ENCODE data around the gene ARHGAP6. TPM values are rescaled to one million over a fixed set of nuclear protein-coding genes. Genes with fewer than 3 reads are reported as not detected.

The ARHGAP6 gene
- polyA plus RNA-seq, 4 donors = 1.1 to 3.5 (median 3.3) TPM; not detected in 1

DNA sequence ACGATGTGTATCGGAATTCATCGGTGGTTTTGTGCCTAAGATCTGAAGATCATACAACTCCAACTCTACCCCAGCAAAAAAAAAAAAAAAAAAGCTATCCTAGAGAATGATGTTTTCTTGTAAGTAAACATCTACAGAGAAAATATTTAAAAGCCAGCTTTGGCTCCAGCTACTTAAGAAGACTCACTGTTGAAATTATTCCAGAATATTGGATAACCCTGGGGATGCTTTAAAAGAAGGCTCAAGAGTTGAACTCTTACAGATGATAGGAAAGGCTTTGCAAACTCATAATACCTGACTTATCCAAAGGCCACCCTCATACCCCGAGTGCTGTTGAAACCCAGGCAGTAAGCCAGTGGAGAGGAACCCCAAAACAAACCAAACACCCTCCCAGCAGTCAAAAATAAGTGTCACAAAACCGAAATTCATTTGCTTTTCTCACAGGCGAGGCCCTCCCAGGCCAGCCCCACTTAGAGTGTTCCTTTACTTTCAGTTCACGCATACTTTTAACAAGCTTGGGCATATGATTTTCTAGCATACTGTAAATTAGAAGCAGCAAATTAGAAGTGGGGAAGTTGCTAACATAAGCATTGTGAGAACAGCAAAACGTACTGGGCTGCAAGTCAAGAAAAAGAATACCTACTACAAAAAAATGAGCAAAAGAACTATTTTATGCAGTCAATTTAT, 375.2 kb downstream of the ARHGAP6 start:
- no peaks in the 10 kb centered on the region for H3K36me3 ChIP-seq (ENCODE audit: control insufficient read depth in 3 of 3, insufficient read depth in 2 of 3, low read depth in 1 of 3, low read length in 3 of 3)
- H3K4me3 ChIP-seq (ENCODE audit: low read depth in 1 of 3, low read length in 3 of 3) = no peak overlapping the region
- H3K27ac ChIP-seq (ENCODE audit: low read depth in 1 of 3, low read length in 2 of 3) = no peak overlapping the region
- H3K4me1 ChIP-seq (ENCODE audit: control insufficient read depth in 3 of 3, insufficient read depth in 2 of 3, low read depth in 1 of 3, low read length in 2 of 3) = no peaks in the 10 kb centered on the region
- WGBS, 3 donors = 62 to 73% (median 65%) methylated on average over 8 of the region's 8 CpGs
- no peaks in the 10 kb centered on the region for H3K27me3 ChIP-seq (ENCODE audit: control insufficient read depth in 3 of 3, insufficient read depth in 3 of 3, low read length in 3 of 3)
- FAIRE-seq (no peak), DNase-seq (no peak)
- H3K9me3 ChIP-seq (ENCODE audit: control insufficient read depth in 2 of 2, insufficient read depth in 1 of 2, low read depth in 1 of 2, low read length in 1 of 2) = no peaks in the 10 kb centered on the region

- no peaks in the 10 kb centered on the region for H3K9me3 ChIP-seq (ENCODE audit: control insufficient read depth in 2 of 2, insufficient read depth in 1 of 2, low read depth in 1 of 2, low read length in 1 of 2)
- no peaks in the 10 kb centered on the region for H3K36me3 ChIP-seq (ENCODE audit: control insufficient read depth in 3 of 3, insufficient read depth in 2 of 3, low read depth in 1 of 3, low read length in 3 of 3)
- no peaks in the 10 kb centered on the region for H3K4me1 ChIP-seq (ENCODE audit: control insufficient read depth in 3 of 3, insufficient read depth in 2 of 3, low read depth in 1 of 3, low read length in 2 of 3)
- no peak overlapping the region for H3K4me3 ChIP-seq (ENCODE audit: low read depth in 1 of 3, low read length in 3 of 3)
- DNase-seq (no peak), FAIRE-seq (no peak)
- WGBS, 3 donors = 50 to 74% (median 71%) methylated on average over 1 of the region's 1 CpG
- H3K27me3 ChIP-seq (ENCODE audit: control insufficient read depth in 3 of 3, insufficient read depth in 3 of 3, low read length in 3 of 3) = no peaks in the 10 kb centered on the region
- H3K27ac ChIP-seq (ENCODE audit: low read depth in 1 of 3, low read length in 2 of 3) = no peak overlapping the region
These were observed 378.2 kb downstream of the ARHGAP6 start for GRCh38 chrX:11287505-11287904.

DNA sequence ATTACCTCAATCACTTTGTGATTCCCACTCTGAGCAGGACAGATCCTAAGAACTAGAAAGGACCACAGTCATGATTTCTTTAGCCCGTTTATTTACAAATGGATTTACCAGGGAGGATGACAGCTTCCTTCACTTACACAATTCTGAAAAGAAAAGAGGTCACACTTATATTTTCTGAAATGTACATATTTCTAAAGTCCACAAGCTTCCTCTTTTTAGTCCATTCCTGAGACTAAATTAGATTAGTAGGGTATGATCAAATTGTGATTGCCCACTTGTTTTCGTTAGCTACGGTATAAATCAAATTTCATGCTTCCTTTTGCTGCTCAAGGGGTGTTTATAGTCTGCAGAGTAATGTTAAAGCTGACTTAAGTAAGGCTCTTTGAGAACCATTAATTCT, 380.1 kb downstream of the ARHGAP6 start:
- no peaks in the 10 kb centered on the region for H3K36me3 ChIP-seq (ENCODE audit: control insufficient read depth in 3 of 3, insufficient read depth in 2 of 3, low read depth in 1 of 3, low read length in 3 of 3)
- FAIRE-seq (no peak), DNase-seq (no peak)
- H3K4me1 ChIP-seq (ENCODE audit: control insufficient read depth in 3 of 3, insufficient read depth in 2 of 3, low read depth in 1 of 3, low read length in 2 of 3) = no peaks in the 10 kb centered on the region
- H3K4me3 ChIP-seq (ENCODE audit: low read depth in 1 of 3, low read length in 3 of 3) = no peak overlapping the region
- H3K27ac ChIP-seq (ENCODE audit: low read depth in 1 of 3, low read length in 2 of 3) = no peak overlapping the region
- H3K9me3 ChIP-seq (ENCODE audit: control insufficient read depth in 2 of 2, insufficient read depth in 1 of 2, low read depth in 1 of 2, low read length in 1 of 2) = no peaks in the 10 kb centered on the region
- H3K27me3 ChIP-seq (ENCODE audit: control insufficient read depth in 3 of 3, insufficient read depth in 3 of 3, low read length in 3 of 3) = no peaks in the 10 kb centered on the region
- 64 to 84% (median 77%) methylated on average over 3 of the region's 3 CpGs for WGBS, 3 donors

- FAIRE-seq = no peak
- H3K4me1 ChIP-seq (ENCODE audit: control insufficient read depth in 3 of 3, insufficient read depth in 2 of 3, low read depth in 1 of 3, low read length in 2 of 3) = no peaks in the 10 kb centered on the region
These were observed 383.7 kb downstream of the ARHGAP6 start for GRCh38 chrX:11282043-11282442.

DNA sequence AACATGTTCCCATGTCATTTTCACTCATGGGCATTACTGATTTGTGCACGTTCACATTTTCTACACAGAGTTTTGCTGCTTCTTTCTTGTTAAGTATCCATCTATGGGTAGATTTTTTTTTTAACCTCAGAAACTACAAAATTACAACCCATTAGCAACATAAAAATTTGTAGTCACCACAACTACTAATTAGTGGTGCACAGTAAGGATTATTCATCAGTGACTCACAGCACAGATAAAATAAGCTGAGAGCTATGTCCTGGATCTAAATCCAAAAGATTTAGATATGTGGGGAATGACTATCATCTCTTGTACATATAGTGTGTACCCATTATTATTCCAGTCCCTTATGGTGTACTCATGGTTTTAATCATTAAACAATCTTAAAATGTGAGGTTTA, 392.2 kb downstream of the ARHGAP6 start:
- Histone ChIP-seq H3K27ac (ENCODE audit: low read depth in 1 of 3, low read length in 2 of 3) (no peak overlapping the region), H3K36me3 (ENCODE audit: control insufficient read depth in 3 of 3, insufficient read depth in 2 of 3, low read depth in 1 of 3, low read length in 3 of 3) (no peaks in the 10 kb centered on the region), H3K27me3 (ENCODE audit: control insufficient read depth in 3 of 3, insufficient read depth in 3 of 3, low read length in 3 of 3) (no peaks in the 10 kb centered on the region), H3K9me3 (ENCODE audit: control insufficient read depth in 2 of 2, insufficient read depth in 1 of 2, low read depth in 1 of 2, low read length in 1 of 2) (no peaks in the 10 kb centered on the region), H3K4me3 (ENCODE audit: low read depth in 1 of 3, low read length in 3 of 3) (no peak overlapping the region), H3K4me1 (ENCODE audit: control insufficient read depth in 3 of 3, insufficient read depth in 2 of 3, low read depth in 1 of 3, low read length in 2 of 3) (no peaks in the 10 kb centered on the region)
- DNase-seq (no peak), FAIRE-seq (no peak)
- 63 to 92% (median 83%) methylated on average over 1 of the region's 1 CpG for WGBS, 3 donors

More at GRCh38 chrX:11282043-11282442, 383.7 kb downstream of the ARHGAP6 start:
- Histone ChIP-seq H3K4me3 (ENCODE audit: low read depth in 1 of 3, low read length in 3 of 3) (no peak overlapping the region), H3K36me3 (ENCODE audit: control insufficient read depth in 3 of 3, insufficient read depth in 2 of 3, low read depth in 1 of 3, low read length in 3 of 3) (no peaks in the 10 kb centered on the region), H3K27me3 (ENCODE audit: control insufficient read depth in 3 of 3, insufficient read depth in 3 of 3, low read length in 3 of 3) (no peaks in the 10 kb centered on the region), H3K27ac (ENCODE audit: low read depth in 1 of 3, low read length in 2 of 3) (no peak overlapping the region), H3K9me3 (ENCODE audit: control insufficient read depth in 2 of 2, insufficient read depth in 1 of 2, low read depth in 1 of 2, low read length in 1 of 2) (no peaks in the 10 kb centered on the region)
- WGBS, 3 donors = 29 to 62% (median 38%) methylated on average over 2 of the region's 2 CpGs
- DNase-seq = no peak

DNA sequence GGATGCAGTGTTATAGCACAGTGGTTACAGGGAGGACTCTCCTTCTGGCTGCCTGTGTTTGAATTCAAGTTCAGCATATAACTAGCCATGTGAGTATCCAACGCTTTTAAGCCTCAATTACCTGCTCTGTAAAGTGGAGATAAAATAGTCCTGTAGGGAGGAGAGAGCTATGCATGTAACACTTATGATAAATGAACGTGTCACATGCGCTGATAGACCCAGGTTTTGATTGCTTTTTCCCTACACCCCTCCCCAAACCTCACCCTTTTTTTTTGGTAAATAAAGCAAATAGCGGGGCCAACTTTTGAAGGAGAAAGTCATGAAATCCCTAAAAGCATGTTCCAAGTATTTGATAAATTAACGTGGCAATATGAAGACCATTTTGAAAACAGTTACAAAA, 392.9 kb downstream of the ARHGAP6 start:
- FAIRE-seq = no peak
- DNase-seq = no peak
- Histone ChIP-seq H3K36me3 (ENCODE audit: control insufficient read depth in 3 of 3, insufficient read depth in 2 of 3, low read depth in 1 of 3, low read length in 3 of 3) (no peaks in the 10 kb centered on the region), H3K4me3 (ENCODE audit: low read depth in 1 of 3, low read length in 3 of 3) (no peak overlapping the region), H3K9me3 (ENCODE audit: control insufficient read depth in 2 of 2, insufficient read depth in 1 of 2, low read depth in 1 of 2, low read length in 1 of 2) (no peaks in the 10 kb centered on the region), H3K27me3 (ENCODE audit: control insufficient read depth in 3 of 3, insufficient read depth in 3 of 3, low read length in 3 of 3) (no peaks in the 10 kb centered on the region), H3K4me1 (ENCODE audit: control insufficient read depth in 3 of 3, insufficient read depth in 2 of 3, low read depth in 1 of 3, low read length in 2 of 3) (no peaks in the 10 kb centered on the region), H3K27ac (ENCODE audit: low read depth in 1 of 3, low read length in 2 of 3) (no peak overlapping the region)
- WGBS, 3 donors = 60 to 85% (median 61%) methylated on average over 5 of the region's 5 CpGs

DNA sequence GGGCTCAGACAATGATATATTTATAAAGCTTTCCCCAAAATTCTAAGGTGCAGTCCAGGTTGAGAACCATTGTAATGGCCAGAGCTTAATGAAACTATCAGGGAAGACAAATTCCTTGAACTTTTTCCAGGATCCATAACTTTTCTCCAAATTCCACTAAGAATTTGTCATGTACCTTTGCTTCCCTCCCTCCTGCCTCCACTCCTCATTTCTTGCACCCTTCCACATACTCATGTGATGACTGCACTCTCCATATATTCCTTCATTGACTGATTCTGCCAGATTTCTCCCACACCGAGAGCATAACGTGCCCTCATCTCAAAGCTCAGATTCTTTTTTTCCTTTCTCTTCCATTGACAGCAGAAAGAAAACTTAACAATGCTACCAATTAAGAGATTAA, 393.4 kb downstream of the ARHGAP6 start:
- no peaks in the 10 kb centered on the region for H3K9me3 ChIP-seq (ENCODE audit: control insufficient read depth in 2 of 2, insufficient read depth in 1 of 2, low read depth in 1 of 2, low read length in 1 of 2)
- no peak overlapping the region for H3K27ac ChIP-seq (ENCODE audit: low read depth in 1 of 3, low read length in 2 of 3)
- H3K4me3 ChIP-seq (ENCODE audit: low read depth in 1 of 3, low read length in 3 of 3) = no peak overlapping the region
- DNase-seq (no peak), FAIRE-seq (no peak)
- no peaks in the 10 kb centered on the region for H3K4me1 ChIP-seq (ENCODE audit: control insufficient read depth in 3 of 3, insufficient read depth in 2 of 3, low read depth in 1 of 3, low read length in 2 of 3)
- H3K27me3 ChIP-seq (ENCODE audit: control insufficient read depth in 3 of 3, insufficient read depth in 3 of 3, low read length in 3 of 3) = no peaks in the 10 kb centered on the region
- H3K36me3 ChIP-seq (ENCODE audit: control insufficient read depth in 3 of 3, insufficient read depth in 2 of 3, low read depth in 1 of 3, low read length in 3 of 3) = no peaks in the 10 kb centered on the region
- WGBS, 3 donors = 71 to 97% (median 86%) methylated on average over 2 of the region's 2 CpGs

DNA sequence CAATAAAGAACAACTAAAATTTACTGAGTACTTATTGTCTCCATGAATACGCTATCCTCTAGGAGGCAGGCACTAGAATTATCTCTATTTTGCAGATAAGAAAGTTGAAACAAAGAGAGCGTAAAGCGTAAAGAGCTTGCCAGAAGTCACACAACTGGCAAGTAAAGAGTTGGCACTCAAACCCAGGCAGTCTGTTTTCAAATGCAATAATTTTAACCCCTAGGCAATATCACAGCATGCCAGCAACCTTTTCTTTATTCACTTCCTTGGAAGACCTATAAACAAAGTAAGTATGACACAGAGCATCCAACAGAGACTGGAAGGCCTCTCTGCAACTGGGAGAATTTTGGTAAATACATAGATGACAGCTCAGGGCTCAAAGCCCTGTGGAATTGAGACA, 395.7 kb downstream of the ARHGAP6 start:
- 32 to 82% (median 50%) methylated on average over 3 of the region's 3 CpGs for WGBS, 3 donors
- Histone ChIP-seq H3K4me3 (ENCODE audit: low read depth in 1 of 3, low read length in 3 of 3) (no peak overlapping the region), H3K27me3 (ENCODE audit: control insufficient read depth in 3 of 3, insufficient read depth in 3 of 3, low read length in 3 of 3) (peaks cover 0 to 2% (median 0%) of the 10 kb centered on the region in 3 donors), H3K36me3 (ENCODE audit: control insufficient read depth in 3 of 3, insufficient read depth in 2 of 3, low read depth in 1 of 3, low read length in 3 of 3) (no peaks in the 10 kb centered on the region), H3K9me3 (ENCODE audit: control insufficient read depth in 2 of 2, insufficient read depth in 1 of 2, low read depth in 1 of 2, low read length in 1 of 2) (no peaks in the 10 kb centered on the region), H3K4me1 (ENCODE audit: control insufficient read depth in 3 of 3, insufficient read depth in 2 of 3, low read depth in 1 of 3, low read length in 2 of 3) (no peaks in the 10 kb centered on the region), H3K27ac (ENCODE audit: low read depth in 1 of 3, low read length in 2 of 3) (no peak overlapping the region)
- no peak for FAIRE-seq
- no peak for DNase-seq

- Histone ChIP-seq H3K4me1 (ENCODE audit: control insufficient read depth in 3 of 3, insufficient read depth in 2 of 3, low read depth in 1 of 3, low read length in 2 of 3) (no peaks in the 10 kb centered on the region), H3K9me3 (ENCODE audit: control insufficient read depth in 2 of 2, insufficient read depth in 1 of 2, low read depth in 1 of 2, low read length in 1 of 2) (no peaks in the 10 kb centered on the region), H3K36me3 (ENCODE audit: control insufficient read depth in 3 of 3, insufficient read depth in 2 of 3, low read depth in 1 of 3, low read length in 3 of 3) (no peaks in the 10 kb centered on the region), H3K27ac (ENCODE audit: low read depth in 1 of 3, low read length in 2 of 3) (no peak overlapping the region), H3K4me3 (ENCODE audit: low read depth in 1 of 3, low read length in 3 of 3) (no peak overlapping the region), H3K27me3 (ENCODE audit: control insufficient read depth in 3 of 3, insufficient read depth in 3 of 3, low read length in 3 of 3) (peaks cover 0 to 2% (median 0%) of the 10 kb centered on the region in 3 donors)
- WGBS, 3 donors = 82 to 89% (median 86%) methylated on average over 3 of the region's 3 CpGs
- no peak for FAIRE-seq
- DNase-seq = no peak
These were observed 396.7 kb downstream of the ARHGAP6 start for GRCh38 chrX:11269006-11269405.
